ENCODE measurements around the gene CHMP4B.

DNA sequence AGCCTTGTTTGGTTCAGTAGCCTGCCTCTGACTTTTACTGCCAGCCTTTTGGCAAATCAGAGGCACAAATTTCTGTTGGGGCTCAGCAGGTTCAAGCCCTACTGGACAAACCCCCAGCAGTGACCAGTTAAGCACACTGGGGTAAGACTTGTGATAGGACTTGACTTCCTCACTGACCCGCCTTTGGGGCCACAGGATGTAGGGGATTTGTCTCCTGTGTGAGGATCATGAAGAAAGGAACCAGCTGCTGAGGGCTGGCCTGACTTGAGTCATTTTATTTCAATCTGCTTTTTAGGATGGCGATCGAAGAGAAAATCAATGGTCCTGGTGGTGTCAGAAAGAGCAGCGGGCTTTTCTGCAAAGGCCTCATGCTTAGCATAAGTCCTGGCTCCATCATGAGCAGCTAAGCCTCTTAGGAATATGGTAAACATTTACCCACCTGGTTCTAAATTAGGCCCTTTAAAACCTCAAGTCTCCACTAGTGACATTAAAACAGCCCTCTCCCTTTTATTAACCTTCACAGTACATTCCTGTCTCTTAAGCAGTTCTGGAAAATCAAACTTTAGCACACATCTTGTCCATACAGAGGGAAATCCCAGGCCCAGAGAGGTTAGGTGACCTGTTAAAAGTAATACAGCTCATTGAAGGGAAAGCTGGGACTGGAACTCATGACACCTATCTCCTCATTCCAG is 16.6 kb downstream of the CHMP4B start:
- TF ChIP-seq, protein P1, sequence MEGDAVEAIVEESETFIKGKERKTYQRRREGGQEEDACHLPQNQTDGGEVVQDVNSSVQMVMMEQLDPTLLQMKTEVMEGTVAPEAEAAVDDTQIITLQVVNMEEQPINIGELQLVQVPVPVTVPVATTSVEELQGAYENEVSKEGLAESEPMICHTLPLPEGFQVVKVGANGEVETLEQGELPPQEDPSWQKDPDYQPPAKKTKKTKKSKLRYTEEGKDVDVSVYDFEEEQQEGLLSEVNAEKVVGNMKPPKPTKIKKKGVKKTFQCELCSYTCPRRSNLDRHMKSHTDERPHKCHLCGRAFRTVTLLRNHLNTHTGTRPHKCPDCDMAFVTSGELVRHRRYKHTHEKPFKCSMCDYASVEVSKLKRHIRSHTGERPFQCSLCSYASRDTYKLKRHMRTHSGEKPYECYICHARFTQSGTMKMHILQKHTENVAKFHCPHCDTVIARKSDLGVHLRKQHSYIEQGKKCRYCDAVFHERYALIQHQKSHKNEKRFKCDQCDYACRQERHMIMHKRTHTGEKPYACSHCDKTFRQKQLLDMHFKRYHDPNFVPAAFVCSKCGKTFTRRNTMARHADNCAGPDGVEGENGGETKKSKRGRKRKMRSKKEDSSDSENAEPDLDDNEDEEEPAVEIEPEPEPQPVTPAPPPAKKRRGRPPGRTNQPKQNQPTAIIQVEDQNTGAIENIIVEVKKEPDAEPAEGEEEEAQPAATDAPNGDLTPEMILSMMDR (IDR thresholded peaks at IDR 0.05) = no peak
- TF ChIP-seq POLR2A (IDR thresholded peaks at IDR 0.05) = no peak

All from sigmoid colon (tissue), 3 donors.